ENCODE results near the gene STIM2. TPM values are rescaled to one million over a fixed set of nuclear protein-coding genes. Genes with fewer than 3 reads are reported as not detected.
"Not testable (repeated sequence)": the region's sequence is repeated elsewhere in the genome, so short reads cannot be mapped to it uniquely, and the experiment has no call there.

STIM2 gene
- total RNA-seq, 1 experiment from 2014 or later = 23.9 TPM

GRCh38 chr4:26824667-26825066 lies 36.0 kb upstream of the STIM2 start:
- ATAC-seq (no peak), DNase-seq (ENCODE audit: low read depth, low spot score) (no peak)
- H3K9me3 ChIP-seq (ENCODE audit: control insufficient read depth, insufficient read depth, low read depth, low read length) = no peaks in the 10 kb centered on the region
- POLR2A ChIA-PET = no interaction called here
- TF ChIP-seq CTCF (IDR thresholded peaks at IDR 0.05) (no peak), SIN3A (IDR thresholded peaks at IDR 0.05; ENCODE audit: borderline replicate concordance, insufficient read depth, low read depth, low read length) (no peak), TCF7L2 (IDR thresholded peaks at IDR 0.05; ENCODE audit: low read depth, low read length) (no peak), REST (IDR thresholded peaks at IDR 0.05; ENCODE audit: insufficient read depth in 1 of 2, low read depth in 2 of 2, low read length in 1 of 2) (no peak), POLR2AphosphoS5 (IDR thresholded peaks at IDR 0.05; ENCODE audit: low read depth, low read length) (no peak)
- CTCF ChIA-PET = no interaction called here
- in situ Hi-C loops (cut with HindIII; ENCODE audit: low pct_unique_long_range_greater_than_20kb, low sequenced_read_pairs) (no loop called here), intact Hi-C loops (cut with micrococcal nuclease; ENCODE audit: unreplicated experiment) (no loop called here)
- no peaks in the 10 kb centered on the region for H3K4me1 ChIP-seq (ENCODE audit: control insufficient read depth, insufficient read depth, low read length)
- no peak overlapping the region for H3K4me3 ChIP-seq (ENCODE audit: low read depth in 2 of 2, low read length in 2 of 2)
- no peaks in the 10 kb centered on the region for H3K36me3 ChIP-seq (ENCODE audit: control insufficient read depth, insufficient read depth, low read length)
- H3K27ac ChIP-seq (ENCODE audit: low read length) = no peak overlapping the region
- H3K27me3 ChIP-seq (ENCODE audit: control insufficient read depth, insufficient read depth, low read length) = no peaks in the 10 kb centered on the region
- BruUV-seq (replicated peaks) = no TSS peak

GRCh38 chr4:26826721-26827120 lies 33.9 kb upstream of the STIM2 start:
- Histone ChIP-seq H3K36me3 (ENCODE audit: control insufficient read depth, insufficient read depth, low read length) (no peaks in the 10 kb centered on the region), H3K4me3 (ENCODE audit: low read depth in 2 of 2, low read length in 2 of 2) (no peak overlapping the region), H3K9me3 (ENCODE audit: control insufficient read depth, insufficient read depth, low read depth, low read length) (no peaks in the 10 kb centered on the region), H3K27me3 (ENCODE audit: control insufficient read depth, insufficient read depth, low read length) (no peaks in the 10 kb centered on the region), H3K27ac (ENCODE audit: low read length) (no peak overlapping the region), H3K4me1 (ENCODE audit: control insufficient read depth, insufficient read depth, low read length) (no peaks in the 10 kb centered on the region)
- ChIA-PET CTCF (no interaction called here), POLR2A (no interaction called here)
- intact Hi-C loops (cut with micrococcal nuclease; ENCODE audit: unreplicated experiment) (no loop called here), in situ Hi-C loops (cut with HindIII; ENCODE audit: low pct_unique_long_range_greater_than_20kb, low sequenced_read_pairs) (no loop called here)
- DNase-seq (ENCODE audit: low read depth, low spot score) (no peak), ATAC-seq (no peak)
- TF ChIP-seq POLR2AphosphoS5 (IDR thresholded peaks at IDR 0.05; ENCODE audit: low read depth, low read length) (no peak), TCF7L2 (IDR thresholded peaks at IDR 0.05; ENCODE audit: low read depth, low read length) (no peak), REST (IDR thresholded peaks at IDR 0.05; ENCODE audit: insufficient read depth in 1 of 2, low read depth in 2 of 2, low read length in 1 of 2) (no peak), SIN3A (IDR thresholded peaks at IDR 0.05; ENCODE audit: borderline replicate concordance, insufficient read depth, low read depth, low read length) (no peak)
- no TSS peak for BruUV-seq (replicated peaks)

GRCh38 chr4:26827336-26827735 lies 33.3 kb upstream of the STIM2 start:
- H3K4me3 ChIP-seq (ENCODE audit: low read depth in 2 of 2, low read length in 2 of 2); H3K27ac ChIP-seq (ENCODE audit: low read length); H3K9me3 ChIP-seq (ENCODE audit: control insufficient read depth, insufficient read depth, low read depth, low read length); ATAC-seq; H3K27me3 ChIP-seq (ENCODE audit: control insufficient read depth, insufficient read depth, low read length); BruUV-seq (replicated peaks); DNase-seq (ENCODE audit: low read depth, low spot score); H3K36me3 ChIP-seq (ENCODE audit: control insufficient read depth, insufficient read depth, low read length); H3K4me1 ChIP-seq (ENCODE audit: control insufficient read depth, insufficient read depth, low read length); POLR2A ChIA-PET; CTCF ChIA-PET; intact Hi-C loops (cut with micrococcal nuclease; ENCODE audit: unreplicated experiment); in situ Hi-C loops (cut with HindIII; ENCODE audit: low pct_unique_long_range_greater_than_20kb, low sequenced_read_pairs): not testable (repeated sequence)

Measured in Panc1 (cell line).